Measurements from ENCODE around the gene PRRG2. TPM values are rescaled to one million over a fixed set of nuclear protein-coding genes. Genes with fewer than 3 reads are reported as not detected.

PRRG2 gene
- total and polyA plus RNA-seq, 2 experiments from 2014 or later = 2.0 to 3.8 TPM

- H3K27ac ChIP-seq (ENCODE audit: low read depth) = no peak overlapping the region
- H3K36me3 Mint-ChIP-seq (ENCODE audit: low read depth) = 0 out of 3 replicates have a peak, but pooled peaks cover 2% of the 10 kb centered on the region
- TF ChIP-seq NANOG (IDR thresholded peaks at IDR 0.05; ENCODE audit: borderline replicate concordance) (no peak), ETS1 (IDR thresholded peaks at IDR 0.05) (no peak), EZH2 (IDR thresholded peaks at IDR 0.05; ENCODE audit: low read depth, unreplicated experiment) (no peak), JUNB (IDR thresholded peaks at IDR 0.05; ENCODE audit: unreplicated experiment) (no peak), ZNF331 (CRISPR knock-in tag; IDR thresholded peaks at IDR 0.05; ENCODE audit: low read depth) (no peak), CREB1 (CRISPR knock-in tag; IDR thresholded peaks at IDR 0.05; ENCODE audit: low read depth) (no peak), ZNF462 (CRISPR knock-in tag; IDR thresholded peaks at IDR 0.05) (no peak), STAT1 (IDR thresholded peaks at IDR 0.05; ENCODE audit: unreplicated experiment) (no peak), EZH2phosphoT487 (IDR thresholded peaks at IDR 0.05; ENCODE audit: unreplicated experiment) (no peak), POLR2AphosphoS5 (IDR thresholded peaks at IDR 0.05; ENCODE audit: low read depth) (no peak)
- no peaks in the 10 kb centered on the region; the same call in 1 of the 2 replicates for H4K20me1 ChIP-seq (replicated peaks; ENCODE audit: insufficient read depth)
- ATAC-seq = no peak
- peaks cover 4% of the 10 kb centered on the region for H3K4me1 Mint-ChIP-seq
- H3K27me3 Mint-ChIP-seq (ENCODE audit: insufficient read depth, low read depth, poor library complexity) = peaks cover 3% of the 10 kb centered on the region
- no peaks in the 10 kb centered on the region for H3K9me2 ChIP-seq (ENCODE audit: insufficient read depth)
- no peaks in the 10 kb centered on the region for H3K4me1 ChIP-seq (ENCODE audit: insufficient read depth)
- no peaks in the 10 kb centered on the region for H3K36me3 ChIP-seq (ENCODE audit: insufficient read depth)
- no peak overlapping the region for H3K4me2 ChIP-seq
- peaks cover 3% of the 10 kb centered on the region for H3F3A ChIP-seq (replicated peaks; ENCODE audit: low read depth)
- H3K79me2 ChIP-seq (replicated peaks; ENCODE audit: insufficient read depth) = no peaks in the 10 kb centered on the region
- H3K27ac Mint-ChIP-seq = no peak overlapping the region
- no peaks in the 10 kb centered on the region; the same call in 2 of the 3 replicates for H3K9me3 Mint-ChIP-seq
- H2AFZ ChIP-seq = no peak overlapping the region
- DNase-seq (ENCODE audit: low spot score) = no peak
- no peak overlapping the region for H3K4me3 ChIP-seq
- no peak overlapping the region for H3K4me3 Mint-ChIP-seq
- H3K27me3 ChIP-seq (ENCODE audit: insufficient read depth) = no peaks in the 10 kb centered on the region
Observed at GRCh38 chr19:49543032-49543431, 38.1 kb upstream of the PRRG2 start.
